Measurements from ENCODE around the gene EFCAB13. TPM values are rescaled to one million over a fixed set of nuclear protein-coding genes. Genes with fewer than 3 reads are reported as not detected.
"Not testable (repeated sequence)": the region's sequence is repeated elsewhere in the genome, so short reads cannot be mapped to it uniquely, and the experiment has no call there.

EFCAB13 gene
- total and polyA plus RNA-seq, 4 experiments from 2014 or later = 0.68 to 22.3 (median 11.1) TPM

DNA sequence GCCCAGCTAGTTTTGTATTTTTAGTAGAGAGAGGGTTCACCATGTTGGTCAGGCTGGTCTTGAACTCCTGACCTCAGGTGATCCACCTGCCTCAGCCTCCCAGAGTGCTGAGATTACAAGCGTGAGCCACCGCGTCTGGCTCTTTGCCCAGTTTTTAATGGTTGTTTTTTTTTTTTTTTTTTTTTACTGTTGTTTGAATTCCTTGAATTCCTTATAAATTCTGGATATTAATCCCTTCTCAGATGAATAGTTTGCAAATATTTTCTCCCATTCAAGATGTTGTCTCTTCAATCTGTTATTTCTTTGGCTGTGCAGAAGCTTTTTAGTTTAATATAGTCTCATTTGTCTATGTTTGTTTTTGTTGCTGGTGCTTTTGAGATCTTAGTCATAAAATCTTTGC lies 47.1 kb downstream of the EFCAB13 start:
- POLR2A ChIA-PET (ENCODE audit: partially characterized antibody); H3K27me3 ChIP-seq (ENCODE audit: insufficient read depth, low read length); H3K27ac ChIP-seq (ENCODE audit: low read depth, low read length); H3K9me3 ChIP-seq (ENCODE audit: control insufficient read depth in 1 of 2, low read length in 2 of 2); H3K4me1 Mint-ChIP-seq; H3K4me3 ChIP-seq (ENCODE audit: low read length in 2 of 2); H3K36me3 ChIP-seq (ENCODE audit: insufficient read depth, low read length); H3K4me3 Mint-ChIP-seq; H3K27me3 Mint-ChIP-seq; H3K4me1 ChIP-seq (ENCODE audit: insufficient read depth, low read length); intact Hi-C loops (cut with micrococcal nuclease); H3K27ac Mint-ChIP-seq; DNase-seq; CTCF ChIA-PET (ENCODE audit: partially characterized antibody): not testable (repeated sequence)
- peaks cover 10 to 14% of the 10 kb centered on the region in 2 donors for H3K36me3 Mint-ChIP-seq
- H3K9me3 Mint-ChIP-seq = peaks cover 4 to 29% (median 22%) of the 10 kb centered on the region in 8 donors

DNA sequence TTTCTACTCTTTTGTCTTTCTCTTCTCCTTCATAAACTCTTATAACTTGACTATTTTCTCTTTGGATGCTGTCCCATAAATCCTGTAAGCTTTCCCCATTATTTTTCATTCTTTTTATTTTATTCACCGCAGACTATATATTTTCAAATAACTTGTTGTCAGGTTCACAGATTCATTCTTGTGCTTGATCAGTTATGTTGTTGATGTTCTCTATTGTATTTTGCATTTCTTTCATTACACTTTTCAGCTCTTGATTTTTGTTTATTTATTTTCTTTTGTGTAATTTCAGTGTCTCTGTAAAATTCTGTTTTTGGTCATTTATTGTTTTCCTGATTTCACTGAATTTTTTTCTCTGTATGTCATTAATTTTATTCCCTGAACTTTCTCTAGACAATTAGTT lies 49.2 kb downstream of the EFCAB13 start:
- H3K4me1 Mint-ChIP-seq = no peaks in the 10 kb centered on the region
- peaks cover 4 to 29% (median 22%) of the 10 kb centered on the region in 8 donors for H3K9me3 Mint-ChIP-seq
- no peaks in the 10 kb centered on the region for H3K27me3 ChIP-seq (ENCODE audit: insufficient read depth, low read length)
- no peak overlapping the region for H3K27ac ChIP-seq (ENCODE audit: low read depth, low read length)
- peaks cover 3 to 4% of the 10 kb centered on the region in 2 donors for H3K27me3 Mint-ChIP-seq
- DNase-seq = no peak
- CTCF ChIA-PET (ENCODE audit: partially characterized antibody) = no interaction called here
- H3K36me3 ChIP-seq (ENCODE audit: insufficient read depth, low read length) = no peaks in the 10 kb centered on the region
- H3K36me3 Mint-ChIP-seq = peaks cover 10 to 14% of the 10 kb centered on the region in 2 donors
- H3K27ac Mint-ChIP-seq = no peak overlapping the region
- no peak overlapping the region for H3K4me3 ChIP-seq (ENCODE audit: low read length in 2 of 2)
- intact Hi-C loops (cut with micrococcal nuclease) = no loop called here
- H3K4me1 ChIP-seq (ENCODE audit: insufficient read depth, low read length) = no peaks in the 10 kb centered on the region
- H3K4me3 Mint-ChIP-seq = no peak overlapping the region
- no peaks in the 10 kb centered on the region for H3K9me3 ChIP-seq (ENCODE audit: control insufficient read depth in 1 of 2, low read length in 2 of 2)
- POLR2A ChIA-PET (ENCODE audit: partially characterized antibody) = no interaction called here

DNA sequence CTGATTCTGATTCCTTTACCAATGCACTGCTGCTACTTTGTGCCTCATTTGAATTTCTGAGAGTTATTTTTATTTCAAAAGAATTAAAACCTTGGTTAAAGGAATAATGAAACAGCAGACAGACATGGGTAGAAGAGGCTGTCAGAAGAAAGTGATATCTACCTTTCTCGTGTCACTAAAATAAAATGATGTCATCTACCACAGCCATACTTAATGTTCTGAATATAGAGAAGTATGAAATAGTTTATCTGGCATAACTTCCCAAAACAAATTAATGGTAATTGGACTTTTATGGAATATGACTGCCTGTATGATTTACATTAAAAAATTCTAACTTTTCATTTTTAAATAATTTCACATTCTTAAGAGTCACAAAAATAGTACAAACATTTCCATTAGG lies 52.5 kb downstream of the EFCAB13 start:
- Histone ChIP-seq H3K27ac (ENCODE audit: low read depth, low read length) (no peak overlapping the region), H3K36me3 (ENCODE audit: insufficient read depth, low read length) (no peaks in the 10 kb centered on the region), H3K9me3 (ENCODE audit: control insufficient read depth in 1 of 2, low read length in 2 of 2) (no peaks in the 10 kb centered on the region), H3K4me3 (ENCODE audit: low read length in 2 of 2) (no peak overlapping the region), H3K4me1 (ENCODE audit: insufficient read depth, low read length) (no peaks in the 10 kb centered on the region), H3K27me3 (ENCODE audit: insufficient read depth, low read length) (no peaks in the 10 kb centered on the region)
- Mint-ChIP-seq H3K4me1 (no peaks in the 10 kb centered on the region), H3K9me3 (peaks cover 4 to 27% (median 22%) of the 10 kb centered on the region in 8 donors), H3K4me3 (no peak overlapping the region), H3K27ac (no peak overlapping the region), H3K36me3 (peaks cover 8 to 17% of the 10 kb centered on the region in 2 donors), H3K27me3 (peaks cover 3 to 4% of the 10 kb centered on the region in 2 donors)
- DNase-seq = no peak
- intact Hi-C loops (cut with micrococcal nuclease) = no loop called here
- ChIA-PET POLR2A (ENCODE audit: partially characterized antibody) (no interaction called here), CTCF (ENCODE audit: partially characterized antibody) (no interaction called here)

DNA sequence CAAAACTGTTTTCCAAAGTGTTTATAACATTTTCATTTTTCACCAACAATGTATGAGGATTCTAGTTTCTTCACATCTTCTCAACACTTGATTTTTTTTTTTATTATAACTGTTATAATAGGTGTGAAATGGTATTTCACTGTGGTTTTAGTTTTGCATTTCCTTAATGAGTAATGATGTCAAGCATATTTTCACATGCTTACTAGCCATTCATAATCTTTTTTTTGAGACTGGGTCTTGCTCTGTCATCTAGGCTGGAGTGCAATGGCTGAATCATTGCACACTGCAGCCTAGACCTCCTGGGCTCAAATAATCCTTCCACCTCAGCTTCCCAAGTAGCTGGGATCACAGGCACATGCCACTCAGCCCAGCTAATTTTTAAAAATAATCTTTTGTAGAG lies 65.1 kb downstream of the EFCAB13 start:
- H3K4me3 Mint-ChIP-seq = no peak overlapping the region
- intact Hi-C loops (cut with micrococcal nuclease) = no loop called here
- Histone ChIP-seq H3K9me3 (ENCODE audit: control insufficient read depth in 1 of 2, low read length in 2 of 2) (no peaks in the 10 kb centered on the region), H3K4me3 (ENCODE audit: low read length in 2 of 2) (no peak overlapping the region), H3K4me1 (ENCODE audit: insufficient read depth, low read length) (no peaks in the 10 kb centered on the region), H3K27me3 (ENCODE audit: insufficient read depth, low read length) (no peaks in the 10 kb centered on the region), H3K27ac (ENCODE audit: low read depth, low read length) (no peak overlapping the region), H3K36me3 (ENCODE audit: insufficient read depth, low read length) (no peaks in the 10 kb centered on the region)
- H3K4me1 Mint-ChIP-seq = no peaks in the 10 kb centered on the region
- no peak for DNase-seq
- POLR2A ChIA-PET (ENCODE audit: partially characterized antibody) = no interaction called here
- H3K27ac Mint-ChIP-seq = no peak overlapping the region
- CTCF ChIA-PET (ENCODE audit: partially characterized antibody) = no interaction called here
- H3K9me3 Mint-ChIP-seq = peaks cover 3 to 22% (median 10%) of the 10 kb centered on the region in 8 donors
- peaks cover 23 to 24% of the 10 kb centered on the region in 2 donors for H3K36me3 Mint-ChIP-seq
- no peaks in the 10 kb centered on the region for H3K27me3 Mint-ChIP-seq

DNA sequence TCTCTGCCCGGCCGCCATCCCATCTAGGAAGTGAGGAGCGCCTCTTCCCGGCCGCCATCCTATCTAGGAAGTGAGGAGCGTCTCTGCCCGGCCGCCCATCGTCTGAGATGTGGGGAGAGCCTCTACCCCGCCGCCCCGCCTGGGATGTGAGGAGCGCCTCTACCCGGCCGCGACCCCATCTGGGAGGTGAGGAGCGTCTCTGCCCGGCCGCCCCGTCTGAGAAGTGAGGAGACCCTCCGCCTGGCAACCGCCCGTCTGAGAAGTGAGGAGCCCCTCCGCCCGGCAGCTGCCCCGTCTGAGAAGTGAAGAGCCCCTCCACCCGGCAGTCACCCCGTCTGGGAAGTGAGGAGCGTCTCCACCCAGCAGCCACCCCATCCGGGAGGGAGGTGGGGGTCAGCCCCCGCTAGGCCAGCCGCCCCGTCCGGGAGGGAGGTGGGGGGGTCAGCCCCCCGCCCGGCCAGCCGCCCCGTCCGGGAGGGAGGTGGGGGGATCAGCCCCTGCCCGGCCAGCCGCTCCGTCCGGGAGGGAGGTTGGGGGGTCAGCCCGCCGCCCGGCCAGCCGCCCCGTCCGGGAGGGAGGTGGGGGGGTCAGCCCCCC lies 73.9 kb downstream of the EFCAB13 start:
- DNase-seq = peak in 1 of 5 donors; percentile 26
- H3K27me3 Mint-ChIP-seq; H3K9me3 Mint-ChIP-seq; H3K4me3 ChIP-seq (ENCODE audit: low read length in 2 of 2); CTCF ChIA-PET (ENCODE audit: partially characterized antibody); intact Hi-C loops (cut with micrococcal nuclease); POLR2A ChIA-PET (ENCODE audit: partially characterized antibody); H3K36me3 Mint-ChIP-seq; H3K4me3 Mint-ChIP-seq; H3K4me1 Mint-ChIP-seq; H3K27me3 ChIP-seq (ENCODE audit: insufficient read depth, low read length); H3K4me1 ChIP-seq (ENCODE audit: insufficient read depth, low read length); H3K27ac Mint-ChIP-seq; H3K9me3 ChIP-seq (ENCODE audit: control insufficient read depth in 1 of 2, low read length in 2 of 2); H3K27ac ChIP-seq (ENCODE audit: low read depth, low read length); H3K36me3 ChIP-seq (ENCODE audit: insufficient read depth, low read length): not testable (repeated sequence)

DNA sequence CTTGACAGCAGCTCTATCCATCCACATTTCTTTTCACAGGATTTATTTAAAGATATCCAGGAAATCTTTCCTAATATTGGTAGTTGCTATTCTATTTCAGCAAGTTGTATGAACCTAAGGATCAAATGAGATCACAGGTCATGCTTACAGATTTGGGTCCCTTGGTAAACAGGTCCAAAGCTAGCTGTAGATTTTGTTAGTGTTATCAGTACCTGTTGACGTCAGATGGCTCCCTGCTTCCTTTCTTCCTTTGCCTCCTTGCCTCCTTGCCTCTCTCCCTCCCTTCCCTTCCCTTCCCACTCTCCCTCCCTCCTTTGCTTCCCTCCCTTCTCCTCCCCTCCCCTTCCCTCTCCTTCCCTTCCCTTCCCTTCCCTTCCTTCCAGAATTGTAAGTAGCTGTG lies 76.6 kb downstream of the EFCAB13 start:
- Mint-ChIP-seq H3K27ac (no peak overlapping the region), H3K36me3 (no peaks in the 10 kb centered on the region), H3K9me3 (no peaks in the 10 kb centered on the region), H3K4me1 (no peaks in the 10 kb centered on the region), H3K27me3 (no peaks in the 10 kb centered on the region), H3K4me3 (no peak overlapping the region)
- no peak for DNase-seq
- no peaks in the 10 kb centered on the region for H3K4me1 ChIP-seq (ENCODE audit: insufficient read depth, low read length)
- POLR2A ChIA-PET (ENCODE audit: partially characterized antibody) = no interaction called here
- H3K4me3 ChIP-seq (ENCODE audit: low read length in 2 of 2) = no peak overlapping the region
- no peaks in the 10 kb centered on the region for H3K27me3 ChIP-seq (ENCODE audit: insufficient read depth, low read length)
- H3K36me3 ChIP-seq (ENCODE audit: insufficient read depth, low read length) = no peaks in the 10 kb centered on the region
- intact Hi-C loops (cut with micrococcal nuclease) = no loop called here
- H3K27ac ChIP-seq (ENCODE audit: low read depth, low read length) = no peak overlapping the region
- CTCF ChIA-PET (ENCODE audit: partially characterized antibody) = no interaction called here
- no peaks in the 10 kb centered on the region for H3K9me3 ChIP-seq (ENCODE audit: control insufficient read depth in 1 of 2, low read length in 2 of 2)

DNA sequence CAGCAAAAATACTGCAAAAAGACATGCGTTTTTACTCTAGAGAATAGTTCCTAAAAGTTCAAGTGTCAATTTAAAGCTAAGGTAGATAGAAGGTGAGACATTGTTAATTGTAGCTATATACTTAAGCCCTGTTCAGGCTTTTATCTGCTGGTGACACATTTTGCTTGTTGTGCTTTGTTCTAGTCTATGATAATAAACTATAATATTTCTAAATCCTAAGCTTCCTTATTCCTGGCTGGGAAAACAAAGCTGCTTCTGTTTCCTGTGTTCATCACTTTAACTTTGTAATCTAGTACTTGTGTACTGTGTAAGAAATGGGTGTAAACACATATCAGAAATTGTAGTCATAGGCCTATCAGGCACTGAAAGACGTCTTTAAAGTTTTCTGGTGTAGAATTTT lies 77.3 kb downstream of the EFCAB13 start:
- Mint-ChIP-seq H3K36me3 (no peaks in the 10 kb centered on the region), H3K27me3 (no peaks in the 10 kb centered on the region), H3K9me3 (no peaks in the 10 kb centered on the region), H3K27ac (no peak overlapping the region), H3K4me3 (no peak overlapping the region), H3K4me1 (no peaks in the 10 kb centered on the region)
- intact Hi-C loops (cut with micrococcal nuclease) = no loop called here
- POLR2A ChIA-PET (ENCODE audit: partially characterized antibody) = no interaction called here
- no peak overlapping the region for H3K4me3 ChIP-seq (ENCODE audit: low read length in 2 of 2)
- H3K36me3 ChIP-seq (ENCODE audit: insufficient read depth, low read length) = no peaks in the 10 kb centered on the region
- H3K27me3 ChIP-seq (ENCODE audit: insufficient read depth, low read length) = no peaks in the 10 kb centered on the region
- CTCF ChIA-PET (ENCODE audit: partially characterized antibody) = no interaction called here
- no peak for DNase-seq
- no peaks in the 10 kb centered on the region for H3K9me3 ChIP-seq (ENCODE audit: control insufficient read depth in 1 of 2, low read length in 2 of 2)
- H3K27ac ChIP-seq (ENCODE audit: low read depth, low read length) = no peak overlapping the region
- no peaks in the 10 kb centered on the region for H3K4me1 ChIP-seq (ENCODE audit: insufficient read depth, low read length)

DNA sequence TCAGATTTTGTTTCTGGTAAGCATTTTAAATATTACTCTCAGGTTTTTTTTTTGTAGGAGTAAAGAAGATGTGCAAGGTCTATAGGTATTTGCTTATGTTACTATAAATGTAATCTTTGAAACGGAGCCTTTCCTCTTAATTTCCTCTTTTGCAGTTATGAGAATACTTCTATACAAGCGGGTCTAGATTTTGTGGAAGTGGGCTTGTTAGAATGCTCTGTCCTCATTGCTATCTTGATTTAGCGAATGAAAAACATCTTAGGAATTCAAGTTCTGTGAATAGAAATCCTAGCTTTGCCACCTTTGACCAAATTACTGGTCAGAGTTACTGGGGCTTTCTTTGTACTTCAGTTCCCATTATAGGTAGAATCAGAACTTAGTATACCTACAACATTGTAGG lies 80.3 kb downstream of the EFCAB13 start:
- intact Hi-C loops (cut with micrococcal nuclease) = no loop called here
- no peaks in the 10 kb centered on the region for H3K9me3 ChIP-seq (ENCODE audit: control insufficient read depth in 1 of 2, low read length in 2 of 2)
- no peak overlapping the region for H3K27ac Mint-ChIP-seq
- H3K27me3 Mint-ChIP-seq = no peaks in the 10 kb centered on the region
- DNase-seq = no peak
- ChIA-PET CTCF (ENCODE audit: partially characterized antibody) (no interaction called here), POLR2A (ENCODE audit: partially characterized antibody) (no interaction called here)
- peaks cover 0 to 5% of the 10 kb centered on the region in 2 donors for H3K36me3 Mint-ChIP-seq
- H3K9me3 Mint-ChIP-seq = no peaks in the 10 kb centered on the region
- H3K4me1 ChIP-seq (ENCODE audit: insufficient read depth, low read length) = no peaks in the 10 kb centered on the region
- no peak overlapping the region for H3K4me3 ChIP-seq (ENCODE audit: low read length in 2 of 2)
- no peaks in the 10 kb centered on the region for H3K27me3 ChIP-seq (ENCODE audit: insufficient read depth, low read length)
- no peak overlapping the region for H3K27ac ChIP-seq (ENCODE audit: low read depth, low read length)
- H3K36me3 ChIP-seq (ENCODE audit: insufficient read depth, low read length) = no peaks in the 10 kb centered on the region
- no peak overlapping the region for H3K4me3 Mint-ChIP-seq
- no peaks in the 10 kb centered on the region for H3K4me1 Mint-ChIP-seq
